Measurements from ENCODE around the gene TRPC4.

Gene TRPC4

GRCh38 chr13:37869756-37870488 lies at the start of gene TRPC4:
Gene TRPC4 (minus strand): TSS chr13:37869772. CDS start chr13:37783333, 86,439 bp downstream.
- no peak for DNase-seq

- no peak for DNase-seq
These were observed 49.2 kb upstream of the TRPC4 start for GRCh38 chr13:37918751-37919150.

GRCh38 chr13:37918116-37918714 lies 48.6 kb upstream of the TRPC4 start:
- no peak for DNase-seq

GRCh38 chr13:37914781-37915391 lies 45.3 kb upstream of the TRPC4 start:
- no peak for DNase-seq

- DNase-seq: no peak
These were observed 41.2 kb upstream of the TRPC4 start for GRCh38 chr13:37910790-37911189.

- DNase-seq: no peak
These were observed 37.3 kb upstream of the TRPC4 start for GRCh38 chr13:37906880-37907279.

- no peak for DNase-seq
These were observed 36.2 kb upstream of the TRPC4 start for GRCh38 chr13:37905736-37906135.

GRCh38 chr13:37899753-37900152 lies 30.2 kb upstream of the TRPC4 start:
- no peak for DNase-seq

- no peak for DNase-seq
These were observed 23.7 kb upstream of the TRPC4 start for GRCh38 chr13:37893321-37893720.

- no peak for DNase-seq
These were observed 20.2 kb upstream of the TRPC4 start for GRCh38 chr13:37889820-37890219.

- no peak for DNase-seq
These were observed 19.5 kb upstream of the TRPC4 start for GRCh38 chr13:37889102-37889501.

- DNase-seq: no peak
These were observed 17.3 kb upstream of the TRPC4 start for GRCh38 chr13:37886879-37887278.

GRCh38 chr13:37884674-37885073 lies 15.1 kb upstream of the TRPC4 start:
- DNase-seq: no peak

- DNase-seq: no peak
These were observed 14.5 kb upstream of the TRPC4 start for GRCh38 chr13:37884026-37884425.

GRCh38 chr13:37878921-37879320 lies 9.3 kb upstream of the TRPC4 start:
- DNase-seq: no peak

- no peak for DNase-seq
These were observed 8.9 kb upstream of the TRPC4 start for GRCh38 chr13:37878496-37878895.

GRCh38 chr13:37870895-37871550 lies 1.5 kb upstream of the TRPC4 start:
- no peak for DNase-seq

GRCh38 chr13:37870489-37870845 lies 895 bp upstream of the TRPC4 start:
- DNase-seq: no peak

- no peak for DNase-seq
These were observed 141 bp downstream of the TRPC4 start for GRCh38 chr13:37869506-37869755.

- DNase-seq: no peak
These were observed 674 bp downstream of the TRPC4 start for GRCh38 chr13:37868691-37869505.

GRCh38 chr13:37863708-37864107 lies 5.9 kb downstream of the TRPC4 start:
- DNase-seq: no peak

- no peak for DNase-seq
These were observed 34.2 kb downstream of the TRPC4 start for GRCh38 chr13:37835392-37835791.

- no peak for DNase-seq
These were observed 36.2 kb downstream of the TRPC4 start for GRCh38 chr13:37833411-37833810.
